Activated CD4-positive, alpha-beta T cell treated with anti-CD3 and anti-CD28 coated beads, Interleukin-2, Interleukin-6, amounts not matched to agents 100 ng/mL and 50 ng/mL, durations not matched to agents 16 hours and 8 hours (primary cell): ENCODE measurements around the gene IFNA2.
"Not testable (repeated sequence)": the region's sequence is repeated elsewhere in the genome, so short reads cannot be mapped to it uniquely, and the experiment has no call there.

Experiments
- DNase-seq: peaks from one replicate; pipeline ENCODE4 v3.0.0-alpha.2; 2020

Gene IFNA2

DNA sequence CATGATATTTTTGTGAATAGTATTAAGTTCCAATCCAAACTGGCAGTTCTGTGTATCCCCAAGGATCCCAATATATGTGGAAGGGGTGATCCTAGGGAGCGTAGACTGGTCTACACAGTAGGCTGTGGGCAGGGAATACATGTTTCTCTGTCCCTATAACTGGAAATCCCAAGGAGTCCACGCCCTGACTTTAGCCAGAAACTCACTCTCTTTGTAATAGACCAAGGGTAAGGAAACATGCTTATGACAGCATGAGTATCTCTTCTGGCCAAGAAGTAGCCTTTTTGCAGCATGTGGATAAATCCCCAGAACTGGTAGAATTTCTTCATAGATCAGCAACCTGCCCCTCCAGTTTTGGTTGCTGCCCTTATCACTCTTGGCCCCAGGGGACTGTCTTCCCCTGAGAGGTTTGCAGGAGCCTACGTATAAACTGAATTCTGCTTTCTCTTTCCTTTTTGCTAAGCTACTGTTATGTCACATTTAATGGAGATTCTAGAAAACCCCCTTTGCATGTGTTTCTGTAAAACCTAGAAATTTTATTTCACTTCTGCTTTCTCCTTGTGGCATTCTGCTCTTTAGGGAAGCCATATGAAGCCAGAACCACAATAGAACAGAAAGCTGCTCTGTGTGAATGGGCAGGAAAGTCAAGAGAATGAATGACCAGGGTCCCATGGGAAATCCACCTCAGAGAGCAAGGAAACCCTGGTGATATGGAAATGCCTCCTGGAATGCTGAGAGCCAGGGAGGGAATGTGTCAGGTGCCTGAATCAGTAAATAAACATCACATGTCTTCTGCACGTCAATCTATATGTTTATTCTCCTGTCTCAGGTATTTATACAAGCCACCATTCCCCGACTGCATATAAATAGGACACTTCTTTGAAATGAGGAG is 3.5 kb downstream of the IFNA2 start:
- DNase-seq = peak; percentile 15

DNA sequence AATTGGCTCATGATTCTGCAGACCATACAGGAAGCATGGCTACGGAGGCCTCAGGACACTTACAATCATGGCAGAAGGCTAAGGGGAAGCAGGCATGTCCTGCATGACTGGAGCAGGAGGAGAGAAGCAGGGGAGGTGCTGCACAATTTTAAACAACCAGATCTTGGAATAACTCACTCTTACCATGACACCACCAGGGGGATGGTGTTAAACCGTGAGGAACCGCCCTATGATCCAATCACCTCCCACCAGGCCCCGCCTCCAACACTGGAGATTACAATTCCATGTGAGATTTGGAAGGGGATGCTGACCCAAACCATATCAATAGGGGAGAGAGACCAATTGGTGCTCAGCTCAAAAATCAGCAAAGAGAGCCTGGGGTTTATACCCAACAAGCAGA is 13.7 kb downstream of the IFNA2 start:
- not testable (repeated sequence) for DNase-seq

DNA sequence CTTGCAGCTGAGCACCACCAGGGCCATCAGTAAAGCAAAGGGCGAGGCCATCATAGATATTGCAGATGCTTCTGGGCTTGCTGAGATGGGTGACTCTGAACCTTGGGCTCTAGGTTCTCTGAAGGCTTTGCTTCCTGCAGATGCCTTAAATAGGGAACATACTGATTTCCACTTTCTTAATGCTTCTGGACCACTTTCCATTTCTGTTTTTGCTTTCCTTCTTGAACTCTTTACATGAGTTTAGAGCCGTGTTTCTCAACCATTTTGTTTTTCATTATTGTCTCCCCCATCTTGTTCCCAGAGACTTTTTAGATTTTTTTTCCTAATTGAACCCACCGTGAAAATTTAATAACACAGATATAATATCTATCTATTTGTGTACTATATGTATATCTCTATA is 17.2 kb downstream of the IFNA2 start, which contains the start of gene IFNA13:
TSS of gene IFNA13 (minus strand) at position 101 of the 400 bp plus-strand sequence. CDS start at position 54, 47 bp downstream.
- DNase-seq = no peak

DNA sequence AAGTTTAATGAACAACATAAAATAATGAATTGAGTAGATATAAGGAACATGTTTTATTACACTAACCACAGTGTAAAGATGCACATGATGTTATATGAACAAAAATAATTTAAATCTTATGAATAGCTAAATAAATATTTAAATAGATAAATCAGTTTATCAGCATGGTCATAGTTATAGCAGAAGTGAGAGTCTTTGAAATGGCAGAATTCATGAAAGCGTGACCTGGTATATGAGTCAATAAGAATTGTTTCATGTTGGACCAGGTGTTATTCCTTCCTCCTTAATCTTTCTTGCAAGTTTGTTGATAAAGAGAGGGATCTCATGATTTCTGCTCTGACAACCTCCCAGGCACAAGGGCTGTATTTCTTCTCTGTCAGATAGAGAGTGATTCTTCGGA is 18.0 kb downstream of the IFNA2 start:
- DNase-seq = not testable (repeated sequence)

DNA sequence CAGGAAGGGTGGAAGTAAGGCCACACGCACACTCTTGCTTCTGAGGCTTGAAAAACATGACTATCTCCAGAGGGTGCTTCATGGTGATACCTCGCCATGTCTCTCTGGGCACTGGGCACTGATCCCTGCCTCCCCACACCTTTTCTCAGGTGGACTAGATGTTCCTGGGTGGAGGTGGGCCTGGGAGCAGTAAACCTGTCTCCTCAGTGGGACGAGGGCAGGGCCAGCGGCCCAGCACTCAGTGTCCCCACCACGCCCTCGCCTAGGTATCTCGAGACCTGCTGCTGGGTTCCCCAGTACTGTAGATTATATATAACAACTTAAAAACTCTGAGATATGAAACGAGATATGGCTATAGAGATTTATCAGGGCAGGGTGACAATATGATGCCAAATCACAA is 22.9 kb downstream of the IFNA2 start:
- no peak for DNase-seq

DNA sequence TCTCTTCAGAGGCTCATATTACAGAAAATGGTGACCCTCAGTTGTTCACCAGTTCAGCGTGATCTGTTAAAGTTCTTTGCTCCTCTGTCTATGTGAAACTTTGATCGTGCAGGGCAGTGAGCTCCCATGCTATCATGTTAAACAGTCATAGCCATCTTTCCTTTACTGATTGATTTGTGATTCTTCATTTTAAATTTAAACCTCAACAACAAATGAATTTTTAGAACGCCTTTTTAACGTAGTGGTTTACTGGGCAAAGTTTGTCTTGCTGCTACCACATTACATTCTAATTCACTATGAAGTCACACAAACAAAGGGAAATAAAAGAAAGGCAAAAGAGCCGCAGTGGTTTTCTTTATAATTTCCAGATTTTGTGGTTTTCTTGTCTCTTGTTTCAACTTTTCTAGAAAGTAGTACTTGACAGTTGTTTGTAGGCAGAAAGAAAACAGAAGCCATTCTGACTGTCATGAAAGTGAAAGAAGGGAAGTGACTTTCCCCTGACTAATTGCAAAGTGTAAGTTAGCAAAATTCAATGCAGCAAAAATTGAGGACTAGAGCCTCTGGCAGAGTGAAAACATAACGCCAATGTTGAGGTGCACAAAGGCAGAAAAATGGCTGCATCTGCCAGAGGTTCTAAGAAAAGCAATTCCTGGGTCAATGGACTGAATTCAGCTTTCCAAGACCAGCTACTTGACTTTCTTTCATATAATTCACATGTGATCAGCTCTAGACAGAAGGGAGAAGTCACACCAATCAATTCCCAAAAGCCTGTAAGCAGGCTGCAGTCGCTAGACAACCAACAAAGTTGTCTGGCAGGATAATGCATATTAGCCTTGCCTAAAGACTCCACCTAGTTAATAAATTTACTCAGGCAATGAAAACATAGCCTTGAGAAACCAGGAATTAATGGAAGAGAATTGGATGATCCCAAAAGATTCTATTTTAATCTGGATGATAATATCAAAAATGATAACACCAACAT is 27.4 kb downstream of the IFNA2 start:
- peak; percentile 76 for DNase-seq

DNA sequence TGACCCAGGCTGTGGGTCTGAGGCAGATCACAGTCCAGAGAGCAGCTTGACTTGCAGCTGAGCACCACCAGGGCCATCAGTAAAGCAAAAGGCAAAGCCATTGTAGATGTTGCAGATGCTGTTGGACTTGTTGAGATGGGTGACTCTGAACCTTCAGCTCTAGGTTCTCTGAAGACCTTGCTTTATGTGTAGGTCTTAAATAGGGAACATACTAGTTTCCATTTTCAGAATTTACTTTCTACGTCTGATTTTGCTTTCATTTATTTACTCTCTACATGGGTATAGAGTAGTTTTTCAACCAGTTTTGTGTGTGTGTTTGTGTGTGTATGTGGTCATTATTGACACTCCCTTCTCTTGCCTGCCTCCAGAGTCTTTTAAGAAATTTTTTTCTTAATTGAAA is 34.4 kb downstream of the IFNA2 start, which contains the start of gene IFNA6:
TSS of gene IFNA6 (minus strand) at position 101 of the 400 bp plus-strand sequence. CDS start at position 101, 0 bp downstream.
- DNase-seq = no peak

DNA sequence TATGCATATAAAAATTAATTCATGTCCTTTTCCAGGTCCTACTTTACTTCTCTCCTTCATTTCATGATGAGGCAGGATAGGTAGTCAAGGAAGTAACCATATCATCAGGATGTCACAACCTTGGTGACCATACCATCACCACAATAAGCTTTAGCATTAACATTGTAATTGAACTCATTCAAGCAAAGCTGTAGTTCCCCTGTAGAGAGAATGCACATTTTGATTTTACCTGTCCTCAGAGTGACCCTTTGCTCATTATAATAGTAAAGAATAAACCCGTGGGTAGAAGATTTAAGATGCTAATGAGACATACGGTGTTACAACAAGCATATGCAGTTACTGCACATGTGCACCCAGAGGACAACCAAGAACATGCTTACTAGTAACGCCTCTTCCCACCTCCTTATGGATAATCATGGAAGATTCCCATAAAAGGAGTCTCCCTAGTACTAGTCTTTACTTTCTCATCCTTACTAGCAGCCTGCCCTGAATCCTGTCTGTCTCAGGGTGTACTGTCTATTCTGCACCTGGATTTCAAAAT is 36.7 kb downstream of the IFNA2 start:
- no peak for DNase-seq

DNA sequence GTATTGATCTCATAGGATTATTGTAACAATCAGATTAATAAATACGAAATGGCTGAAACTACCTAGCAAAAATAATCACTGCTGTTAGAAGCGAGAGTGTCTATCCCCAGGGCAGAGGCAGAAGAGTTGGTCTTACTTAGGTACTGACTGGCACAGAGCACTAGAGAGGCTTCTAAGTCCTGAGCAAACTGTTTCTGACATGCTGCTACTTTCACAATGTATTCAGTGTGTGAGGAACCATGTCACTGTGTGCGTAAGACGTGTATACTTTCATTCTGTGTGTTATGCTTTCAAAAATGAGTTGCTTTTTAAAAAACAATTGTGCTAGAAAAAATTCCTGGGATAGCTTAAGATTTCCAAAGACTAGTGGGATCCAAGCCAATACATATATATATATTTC is 44.5 kb downstream of the IFNA2 start:
- no peak for DNase-seq

DNA sequence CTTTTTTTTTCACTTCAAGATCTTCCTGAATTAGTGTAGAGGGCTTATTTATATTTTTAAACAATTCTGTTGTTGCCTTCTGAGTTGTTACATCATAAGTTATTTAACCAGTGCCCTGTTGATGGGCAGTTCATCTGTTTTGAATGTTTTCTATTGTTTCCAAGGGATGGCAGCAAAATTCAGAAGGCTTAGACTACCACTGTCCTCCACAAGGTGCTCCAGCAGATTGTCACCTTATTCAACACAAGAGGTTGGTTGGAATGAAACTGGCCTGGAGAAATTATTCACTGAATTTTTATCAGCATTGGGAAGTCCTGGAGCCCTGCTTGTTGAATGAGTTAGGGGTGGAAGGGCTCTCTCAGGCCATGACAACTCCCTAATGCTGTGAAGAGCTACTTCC is 48.7 kb downstream of the IFNA2 start:
- DNase-seq = no peak

DNA sequence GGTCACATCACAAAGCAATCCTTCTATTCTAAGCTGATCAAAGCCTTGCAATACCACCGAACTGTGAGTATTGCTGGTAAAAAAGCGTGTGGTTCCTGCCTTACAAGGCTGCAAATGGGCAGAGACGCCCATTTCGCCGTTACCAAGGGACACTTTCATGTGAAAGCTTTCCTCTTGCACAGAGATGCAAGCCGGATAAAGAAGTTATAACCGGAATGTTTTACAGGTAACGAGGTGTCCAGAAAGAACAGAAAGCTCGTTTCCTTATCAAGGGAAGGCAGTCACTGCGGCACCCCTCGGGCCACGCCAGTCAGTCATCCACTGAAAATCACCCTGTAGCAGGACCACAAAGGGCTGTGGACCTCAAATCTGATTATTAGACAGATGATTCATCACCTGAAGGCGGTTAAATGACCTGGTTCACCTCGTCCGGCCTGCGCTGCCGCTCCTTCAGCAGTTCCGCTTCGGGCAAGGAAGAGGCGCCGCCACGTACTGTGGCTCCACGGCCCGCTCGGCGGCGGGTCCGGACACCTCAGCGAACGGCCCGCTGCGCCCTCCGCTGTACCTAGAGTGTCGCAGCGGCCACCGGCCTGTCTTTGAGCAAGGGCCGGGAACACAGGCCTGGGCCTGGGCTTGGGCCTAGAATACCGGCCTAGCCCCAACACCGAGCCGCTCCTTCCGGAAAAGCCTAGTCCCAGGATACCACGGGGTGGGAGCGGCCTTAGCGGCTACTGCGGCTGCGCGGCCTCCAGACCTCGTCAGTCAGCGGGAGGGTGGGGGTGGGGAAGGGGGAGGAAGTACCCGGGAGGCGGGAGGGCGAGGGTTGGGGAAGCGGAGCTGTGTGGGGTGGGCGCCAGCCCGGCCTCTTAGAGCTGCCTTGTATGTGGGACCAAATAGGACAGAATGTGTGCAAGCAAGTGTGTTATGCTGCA is 50.2 kb downstream of the IFNA2 start, which contains the start of gene KLHL9:
TSS of gene KLHL9 (minus strand) at position 704 of the 932 bp plus-strand sequence. CDS start at position 159, 545 bp downstream.
- DNase-seq = peak; percentile 92
